Left lobe of liver (tissue), 2 donors: ENCODE data around the gene SCARF2. TPM values are rescaled to one million over a fixed set of nuclear protein-coding genes. Genes with fewer than 3 reads are reported as not detected.
"Not testable (repeated sequence)": the region's sequence is repeated elsewhere in the genome, so short reads cannot be mapped to it uniquely, and the experiment has no call there.

ENCODE experiments used
- ATAC-seq: fragments of 200-7000 bp; cut with Tn5 transposase; one replicate; pipeline ENCODE4 v1.9.1; 2020; ENCODE audit warnings: mild to moderate bottlenecking, moderate library complexity
- DNase-seq: peaks from one replicate; pipeline ENCODE4 v3.0.0-alpha.2; 2020; ENCODE audit warnings: low spot score
- total RNA-seq: library from RNA; stranded (reverse); gene quantifications from one replicate; pipeline ENCODE4 v1.2.1, GENCODE V29; 2021
- donor health status: DM: no; HTN: no; CAD: no; lungs with moderate emphysema.
- donor health status: DM: no; HTN: yes; CAD: no.

The SCARF2 gene
- total RNA-seq, 1 donor from 2014 or later = 2.2 TPM

GRCh38 chr22:20397498-20397897 is 40.1 kb downstream of the SCARF2 start:
- no peak for DNase-seq
- no peak for ATAC-seq

- no peak for ATAC-seq
- DNase-seq = no peak
These were observed 41.0 kb downstream of the SCARF2 start for GRCh38 chr22:20396639-20397038.

GRCh38 chr22:20395907-20396287 is 41.7 kb downstream of the SCARF2 start:
- DNase-seq (no peak), ATAC-seq (no peak)

GRCh38 chr22:20395181-20395906 is 42.3 kb downstream of the SCARF2 start:
- peak; percentile 24 for ATAC-seq
- DNase-seq = no peak

- peak; percentile 96 for ATAC-seq
- peak; percentile 93 for DNase-seq
These were observed 43.7 kb downstream of the SCARF2 start, which contains the start of gene ZNF74 for GRCh38 chr22:20393705-20394476. Gene ZNF74 (plus strand): TSS chr22:20394151. CDS start chr22:20394629, 478 bp downstream.

GRCh38 chr22:20392983-20393704 is 44.5 kb downstream of the SCARF2 start:
- ATAC-seq = no peak

GRCh38 chr22:20392365-20392881 is 45.2 kb downstream of the SCARF2 start:
- DNase-seq, ATAC-seq: not testable (repeated sequence)

More at GRCh38 chr22:20392983-20393704, 44.5 kb downstream of the SCARF2 start:
- DNase-seq = no peak

- no peak for ATAC-seq
- DNase-seq = no peak
These were observed 46.4 kb downstream of the SCARF2 start for GRCh38 chr22:20391222-20391621.

GRCh38 chr22:20390394-20390907 is 47.2 kb downstream of the SCARF2 start:
- DNase-seq (no peak), ATAC-seq (no peak)

- DNase-seq (no peak), ATAC-seq (no peak)
These were observed 48.3 kb downstream of the SCARF2 start for GRCh38 chr22:20389288-20389687.

- DNase-seq (no peak), ATAC-seq (no peak)
These were observed 49.4 kb downstream of the SCARF2 start for GRCh38 chr22:20388200-20388599.

GRCh38 chr22:20386972-20387371 is 50.7 kb downstream of the SCARF2 start:
- ATAC-seq = no peak
- no peak for DNase-seq

- DNase-seq = no peak
- no peak for ATAC-seq
These were observed 51.3 kb downstream of the SCARF2 start for GRCh38 chr22:20386336-20386735.

- DNase-seq (no peak), ATAC-seq (no peak)
These were observed 52.8 kb downstream of the SCARF2 start for GRCh38 chr22:20384865-20385264.

GRCh38 chr22:20384171-20384570 is 53.5 kb downstream of the SCARF2 start:
- ATAC-seq (no peak), DNase-seq (no peak)

- DNase-seq (peak; percentile 10), ATAC-seq (no peak)
These were observed 54.1 kb downstream of the SCARF2 start for GRCh38 chr22:20383538-20383937.

- DNase-seq (peak; percentile 12), ATAC-seq (no peak)
These were observed 57.1 kb downstream of the SCARF2 start for GRCh38 chr22:20380486-20380885.

GRCh38 chr22:20378684-20379083 is 58.9 kb downstream of the SCARF2 start:
- ATAC-seq, DNase-seq: not testable (repeated sequence)

GRCh38 chr22:20378110-20378509 is 59.5 kb downstream of the SCARF2 start:
- DNase-seq (no peak), ATAC-seq (no peak)

- DNase-seq, ATAC-seq: not testable (repeated sequence)
These were observed 60.6 kb downstream of the SCARF2 start for GRCh38 chr22:20376983-20377382.

- DNase-seq, ATAC-seq: not testable (repeated sequence)
These were observed 61.3 kb downstream of the SCARF2 start for GRCh38 chr22:20376281-20376680.
